Hippocampal formation (tissue), 2 donors: ENCODE measurements around the gene DMWD.

ENCODE experiments used
- DNase-seq, 2 donors: peaks; one replicate each; lab custom pipeline; 2025; lab: John Stamatoyannopoulos, UW

Gene DMWD

DNA sequence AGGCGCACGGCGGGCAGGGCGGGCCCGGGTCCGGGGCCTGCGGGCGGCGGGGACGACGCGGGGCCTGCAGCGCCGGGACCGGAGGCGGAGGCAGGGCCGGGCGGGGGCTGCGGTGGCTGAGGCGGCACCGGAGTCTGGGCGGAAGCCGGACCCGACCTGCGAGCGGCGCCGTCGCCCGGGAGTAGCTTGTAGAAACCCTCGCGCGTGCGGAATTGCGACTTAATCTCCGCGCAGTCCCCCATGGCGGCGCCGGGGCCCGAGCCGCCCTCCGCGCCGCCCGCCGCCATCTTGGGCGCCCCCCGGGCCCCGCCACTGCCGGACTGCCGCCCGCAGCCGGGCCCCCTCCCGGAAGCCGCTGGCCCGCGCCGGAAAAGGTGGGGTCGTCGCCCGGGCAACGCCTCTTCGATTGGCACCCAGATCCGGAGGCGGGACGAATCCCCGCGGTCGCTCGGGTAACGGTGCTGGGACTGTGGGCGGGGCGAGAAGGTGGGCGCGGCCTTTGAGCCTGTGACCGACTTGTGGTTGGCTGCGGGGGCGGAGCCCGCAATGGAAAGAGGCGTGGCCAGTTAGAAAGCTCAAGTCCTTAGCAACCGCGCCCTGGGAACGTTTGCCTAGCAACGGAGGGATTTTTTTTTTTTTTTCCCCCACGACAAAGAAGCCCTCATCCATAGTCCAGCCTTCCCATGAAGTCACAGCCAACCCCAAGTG is at the start of gene DMWD:
DMWD (minus strand) TSS at position 376 of the 708 bp plus-strand sequence; CDS start at position 287, 89 bp downstream.
- DNase-seq = peak; percentile 97 to 98

DNA sequence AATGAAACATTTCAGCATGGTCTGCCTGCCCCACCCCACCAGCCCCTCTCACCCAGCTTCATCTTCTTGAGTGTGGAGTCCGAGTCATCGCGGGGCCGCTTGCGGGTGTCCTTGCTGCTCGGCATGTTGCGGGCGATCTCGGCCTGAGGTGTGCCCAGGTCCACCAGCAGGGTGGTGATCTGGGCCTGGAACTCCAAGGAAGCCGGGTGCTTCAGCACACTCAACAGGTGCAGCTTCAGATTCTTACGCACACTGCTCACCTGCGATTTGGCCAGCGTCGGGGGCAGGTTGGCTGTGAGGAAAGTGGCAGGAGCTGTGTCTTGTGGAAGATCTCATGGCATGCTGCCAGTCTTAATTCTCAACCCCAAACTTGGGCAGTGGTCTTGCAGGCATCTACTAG is 49.6 kb upstream of the DMWD start:
- no peak for DNase-seq

DNA sequence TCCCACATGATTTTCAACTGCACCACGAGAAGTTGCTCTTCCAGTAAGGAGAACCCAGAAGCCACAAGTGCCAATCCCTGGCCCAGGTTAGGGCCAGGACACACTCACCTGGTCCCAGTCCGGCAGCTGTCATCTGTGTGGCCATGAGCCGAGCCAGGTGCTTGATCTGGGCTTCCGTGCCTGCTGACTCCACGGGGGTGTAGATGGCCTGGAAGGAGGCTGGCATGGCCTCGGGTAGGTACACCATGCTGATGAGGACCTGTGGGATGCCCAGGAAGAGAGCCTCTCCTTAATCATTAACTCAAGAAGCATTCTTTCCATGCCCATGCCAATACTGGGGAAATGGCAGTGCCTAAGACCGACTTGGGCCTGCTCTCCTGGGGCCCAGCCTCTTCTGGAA is 42.3 kb upstream of the DMWD start:
- no peak for DNase-seq

DNA sequence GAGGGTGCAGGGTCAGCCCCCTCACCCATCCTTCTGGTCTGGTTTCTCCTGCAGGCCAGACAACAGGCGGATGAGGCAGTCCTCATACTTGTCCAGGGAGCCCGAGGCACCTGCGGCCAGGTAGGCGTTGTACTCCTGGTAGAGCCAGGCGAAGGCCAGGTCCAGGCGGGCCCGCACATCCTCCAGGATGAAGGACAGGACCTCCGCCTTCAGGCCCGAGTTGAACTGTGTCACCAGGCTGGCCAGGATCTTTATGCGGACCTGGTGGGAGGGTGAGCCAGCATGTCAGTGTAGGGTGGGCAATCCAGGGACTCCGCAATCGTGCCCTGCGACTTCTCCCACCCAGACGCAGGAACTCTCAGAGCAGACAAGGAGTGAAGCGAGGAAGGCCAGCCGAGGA is 36.3 kb upstream of the DMWD start:
- DNase-seq = no peak

DNA sequence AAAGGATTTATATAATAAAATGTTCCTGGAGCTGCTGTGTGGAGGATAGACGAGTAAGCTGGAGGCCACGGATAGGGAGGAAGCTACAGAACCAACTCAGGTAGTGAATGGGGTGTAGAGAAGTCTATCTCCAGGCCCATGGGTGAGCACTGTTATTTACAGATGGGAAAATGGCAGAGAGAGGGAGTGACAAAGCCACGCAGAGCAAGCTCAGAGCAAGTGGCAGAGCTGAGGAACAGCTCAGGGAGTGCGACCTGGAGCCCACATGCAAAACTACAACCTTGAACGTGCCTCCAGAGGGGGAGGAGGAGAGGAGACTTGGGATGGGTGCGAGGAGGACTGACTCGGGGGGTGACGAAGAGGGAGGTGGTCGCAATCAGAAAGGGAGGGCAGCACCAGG is 35.9 kb upstream of the DMWD start:
- no peak for DNase-seq

- no peak for DNase-seq
These were observed 34.9 kb upstream of the DMWD start for GRCh38 chr19:45827459-45828093.

DNA sequence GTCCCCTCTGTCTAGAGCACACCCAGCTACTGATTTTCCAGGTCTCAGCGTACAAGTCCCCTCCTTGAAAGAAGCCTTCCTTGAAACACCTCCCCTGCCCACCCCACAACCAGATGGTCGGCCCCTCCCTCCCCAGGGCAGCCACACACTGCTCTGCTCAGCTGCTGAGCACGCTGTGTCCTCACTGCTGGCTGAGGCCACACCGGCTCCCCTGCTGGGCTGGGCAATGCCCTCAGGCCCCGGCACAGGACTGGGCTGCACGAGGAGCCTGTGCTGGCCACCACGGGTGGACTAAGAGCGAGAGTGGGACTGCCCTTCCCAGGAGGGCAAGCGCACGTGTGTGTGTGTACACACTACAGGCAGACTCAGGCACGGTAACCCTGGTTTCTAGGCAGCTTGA is 34.3 kb upstream of the DMWD start:
- no peak for DNase-seq

- DNase-seq = no peak
These were observed 33.6 kb upstream of the DMWD start for GRCh38 chr19:45825917-45826893.

DNA sequence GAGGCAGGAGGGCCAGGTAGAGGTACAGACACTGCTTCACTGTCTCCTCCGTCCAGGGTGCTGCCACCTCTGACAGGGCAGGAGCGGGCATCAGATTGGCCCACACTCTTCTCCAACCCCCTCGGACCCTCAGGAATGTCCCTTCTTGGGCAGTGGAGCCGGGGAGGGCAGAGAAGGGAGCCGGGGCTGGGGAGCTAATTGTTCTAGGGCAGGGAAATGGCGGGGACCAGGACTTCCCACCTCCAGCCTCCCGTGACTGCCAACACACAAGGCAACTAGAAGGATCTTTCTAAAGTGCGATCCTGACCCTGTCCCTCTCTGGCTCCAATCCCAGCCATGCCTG is 32.6 kb upstream of the DMWD start:
- DNase-seq = no peak

GRCh38 chr19:45824531-45825262 is 32.1 kb upstream of the DMWD start:
- no peak for DNase-seq

GRCh38 chr19:45824041-45824471 is 31.4 kb upstream of the DMWD start:
- DNase-seq = no peak

GRCh38 chr19:45823182-45823581 is 30.5 kb upstream of the DMWD start:
- no peak for DNase-seq

GRCh38 chr19:45822716-45823115 is 30.1 kb upstream of the DMWD start:
- no peak for DNase-seq

GRCh38 chr19:45821570-45821969 is 28.9 kb upstream of the DMWD start:
- DNase-seq = no peak

GRCh38 chr19:45821103-45821521 is 28.5 kb upstream of the DMWD start:
- no peak for DNase-seq

DNA sequence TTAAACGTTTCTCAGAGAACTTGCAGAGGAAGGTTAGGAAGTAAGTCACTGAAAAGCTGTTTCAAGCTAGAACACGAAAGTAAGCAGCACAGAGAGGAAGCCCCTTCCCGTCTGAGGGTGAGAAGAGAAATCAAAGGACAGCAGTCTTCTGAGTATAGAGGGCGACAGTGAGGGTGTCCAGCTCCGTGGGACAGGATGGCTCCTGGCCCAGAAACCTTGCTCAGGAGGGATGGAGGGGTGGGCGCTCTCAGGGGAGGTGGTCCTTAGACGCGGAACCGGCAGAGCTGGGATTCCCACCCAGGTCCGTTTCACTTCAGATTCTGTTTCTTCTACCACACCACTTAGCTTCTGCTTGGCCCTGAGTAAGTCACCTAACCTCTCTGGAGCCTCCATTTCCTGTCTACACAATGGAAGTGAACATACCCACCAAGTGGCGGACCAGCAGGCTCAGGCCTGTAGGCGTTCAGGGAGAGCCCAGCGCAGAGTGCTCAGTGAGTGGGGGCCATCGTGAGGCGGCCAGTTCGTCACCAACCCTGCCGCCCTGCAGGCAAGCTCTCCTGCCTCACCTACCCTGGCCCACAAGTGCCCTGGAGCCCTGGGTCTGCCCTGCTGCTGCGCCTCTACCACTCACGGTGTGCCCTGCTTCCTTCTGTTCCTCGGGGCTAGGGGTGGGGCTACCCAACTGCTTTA is 27.9 kb upstream of the DMWD start:
- no peak for DNase-seq

DNA sequence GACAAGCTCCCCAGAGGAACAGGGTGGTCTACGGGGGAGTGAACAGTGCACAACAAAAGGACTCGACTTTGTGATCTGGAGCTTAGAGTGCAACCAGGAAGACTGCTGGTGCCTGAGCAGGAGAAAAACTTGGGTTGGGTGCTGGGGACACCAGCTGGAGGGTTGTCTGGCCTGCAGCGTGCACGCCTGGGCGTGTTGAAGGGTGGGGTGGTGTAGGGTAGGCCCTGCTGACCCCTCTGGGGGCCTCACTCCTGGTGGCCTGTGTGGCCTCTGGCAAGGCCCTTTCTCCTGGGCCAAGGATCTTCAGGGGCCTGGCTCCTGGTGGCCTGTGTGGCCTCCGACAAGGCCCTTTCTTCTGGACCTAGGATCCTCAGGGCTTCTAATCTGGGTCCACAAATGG is 27.1 kb upstream of the DMWD start:
- no peak for DNase-seq

DNA sequence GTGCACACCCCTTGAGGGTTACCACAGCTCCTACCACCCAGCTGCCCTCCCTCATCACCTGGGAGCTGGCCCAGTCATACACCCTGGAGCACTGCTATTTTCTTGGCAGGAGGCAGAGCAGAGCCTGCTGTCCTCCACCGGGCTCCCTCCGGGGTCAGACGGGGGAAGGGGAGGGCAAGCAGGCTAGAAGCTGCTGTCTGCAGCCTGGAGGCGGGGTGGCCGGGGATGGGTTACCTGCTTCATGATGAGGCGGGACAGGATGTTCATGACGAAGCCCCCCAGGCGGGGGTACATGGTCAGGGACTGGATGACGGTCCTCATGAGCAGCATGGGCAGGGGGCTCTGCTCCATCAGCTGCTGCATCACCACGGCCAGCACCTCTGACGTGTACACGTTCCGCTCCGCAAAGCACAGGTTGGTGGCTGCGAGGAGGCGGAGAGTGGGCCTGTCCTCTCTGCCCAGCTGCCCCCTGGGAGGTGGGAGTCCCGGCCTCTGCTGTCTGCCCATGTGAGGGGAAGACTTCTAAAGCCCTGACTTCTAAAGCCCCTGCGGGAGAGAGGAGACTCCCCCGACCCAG is 25.2 kb upstream of the DMWD start:
- DNase-seq = no peak

DNA sequence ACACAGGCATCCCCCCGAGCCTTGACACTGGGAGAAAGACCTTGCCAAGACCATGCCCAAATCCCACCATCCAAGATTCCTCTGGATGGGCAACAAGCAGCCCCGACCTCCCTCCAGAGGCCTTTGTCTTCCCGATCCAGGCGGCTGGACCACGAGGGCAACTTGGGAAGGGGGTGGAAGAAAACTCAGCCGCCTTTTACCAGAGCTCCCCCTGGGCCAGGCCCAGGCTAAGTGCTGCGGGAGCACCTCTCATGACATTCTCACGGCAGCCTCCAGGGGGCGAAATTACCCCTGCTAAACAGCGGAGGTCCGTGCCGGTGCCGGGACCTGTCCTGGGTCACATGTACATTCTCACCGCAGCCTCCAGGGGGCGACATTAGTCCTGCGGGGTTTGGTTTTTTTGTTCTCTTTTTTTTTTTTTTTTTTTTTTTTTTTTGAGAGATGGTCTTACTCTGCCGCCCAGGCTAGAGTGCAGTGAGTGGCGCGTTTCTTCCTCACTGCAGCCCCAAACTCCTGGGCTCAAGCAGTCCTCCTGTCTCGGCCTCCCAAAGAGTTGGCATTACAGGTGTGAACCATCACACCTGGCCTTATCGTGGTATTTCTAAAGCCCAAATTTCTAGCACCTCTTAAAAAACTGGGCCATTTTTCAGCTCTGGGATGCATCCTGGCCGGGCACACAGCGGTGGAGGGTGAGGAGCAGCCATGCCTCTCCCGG is 24.5 kb upstream of the DMWD start:
- peak; percentile 66 to 73 for DNase-seq
